B cell (primary cell): ENCODE measurements around the gene MGST2.

Source experiments
- CTCF ChIP-seq: fragments of 200-600 bp; IDR thresholded peaks from one replicate; pipeline ENCODE4 v1.8.0; 2022; ENCODE audit warnings: antibody characterized with exemption, mild to moderate bottlenecking
- EZH2 ChIP-seq: IDR thresholded peaks from 2 replicates; pipeline ENCODE4 v1.6.1; 2012; ENCODE audit warnings: borderline replicate concordance, low read depth, mild to moderate bottlenecking, moderate library complexity, low read length; ENCODE audit not compliant: insufficient read depth, poor library complexity, severe bottlenecking

- TF ChIP-seq CTCF (no peak), EZH2 (no peak)
Measured at GRCh38 chr4:139712882-139713281, 47.3 kb downstream of the MGST2 start.
